H1 (cell line): Measurements from ENCODE around the gene DAGLA. TPM values are rescaled to one million over a fixed set of nuclear protein-coding genes. Genes with fewer than 3 reads are reported as not detected.

Source experiments
- CHD7 ChIP-seq: fragments of 300-600 bp; sonication (generic); IDR thresholded peaks from 2 replicates; pipeline ENCODE4 v1.7.1; 2012; ENCODE audit warnings: low read length, moderate library complexity, mild to moderate bottlenecking, inconsistent platforms; ENCODE audit not compliant: insufficient replicate concordance
- EZH2 ChIP-seq: fragments of 200-600 bp; sonication (generic); IDR thresholded peaks from 2 replicates; pipeline ENCODE4 v1.7.1; 2012; ENCODE audit warnings: low read depth, mild to moderate bottlenecking, moderate library complexity, low read length, inconsistent platforms; ENCODE audit not compliant: severe bottlenecking
- POLR2A ChIP-seq, 2 experiments: IDR thresholded peaks; 1 replicate in 1 of 2; 2 replicates in 1 of 2; pipeline ENCODE4 v1.6.1; 2011; ENCODE audit warnings: low read depth in 2 of 2, low read length in 2 of 2, mild to moderate bottlenecking in 2 of 2; ENCODE audit errors: control extremely low read depth in 1 of 2
- RAD21 ChIP-seq, 2 experiments: IDR thresholded peaks in 1 of 2; conservative IDR thresholded peaks in 1 of 2; 2 replicates each; pipeline ENCODE4 v1.6.1; 2011; ENCODE audit warnings: low read depth in 2 of 2, low read length in 2 of 2, improper control_type of control experiment in 1 of 2, inconsistent platforms in 1 of 2, mild to moderate bottlenecking in 1 of 2, moderate library complexity in 1 of 2
- SIN3A ChIP-seq, 2 experiments: IDR thresholded peaks in 1 of 2; conservative IDR thresholded peaks in 1 of 2; 2 replicates each; pipeline ENCODE4 v1.6.1; 2011 to 2012; ENCODE audit warnings: low read length in 2 of 2, improper control_type of control experiment in 1 of 2, low read depth in 1 of 2, mild to moderate bottlenecking in 1 of 2
- SRF ChIP-seq: IDR thresholded peaks from 2 replicates; pipeline ENCODE4 v1.6.1; 2011; ENCODE audit warnings: mild to moderate bottlenecking, low read depth, low read length, moderate library complexity
- SUZ12 ChIP-seq: fragments of 200-600 bp; sonication (generic); IDR thresholded peaks from 2 replicates; pipeline ENCODE4 v1.6.1; 2012; ENCODE audit warnings: mild to moderate bottlenecking, inconsistent platforms, low read length, moderate library complexity, mixed read lengths
- TBP ChIP-seq: IDR thresholded peaks from 2 replicates; pipeline ENCODE4 v1.6.1; 2011; ENCODE audit warnings: low read depth, low read length, improper control_type of control experiment
- TCF12 ChIP-seq: IDR thresholded peaks from 2 replicates; pipeline ENCODE4 v1.6.1; 2011; ENCODE audit warnings: low read depth, mild to moderate bottlenecking, low read length
- polyA plus RNA-seq, 7 experiments: library from polyadenylated mRNA; depleted of rRNA in 3 of 7; stranded (reverse) in 5 of 7; unstranded in 2 of 7; fragments of >200 nt in 5 of 7; fragments of 200-250 nt in 2 of 7; gene quantifications; 1 replicate in 5 of 7; 2 replicates in 1 of 7; 4 replicates in 1 of 7; pipeline versions ENCODE4 v1.2.1 to v1.2.3, GENCODE V29; 2011 to 2013; ENCODE audit warnings: missing spikeins in 2 of 7, mixed read lengths in 2 of 7
- total RNA-seq: library from RNA; stranded (reverse); fragmentation: NEBNext Ultra II Directional; extraction: Animal tissue kit (Norgen Biotek cat#: 25700); gene quantifications from 2 replicates; pipeline ENCODE4 v1.2.1, GENCODE V29; 2021

DAGLA gene
- total and polyA plus RNA-seq, 2 of the 8 experiments (the other 6 are each of a cell fraction or from before 2014, with no cell fraction given): 3.6 to 6.6 TPM

DNA sequence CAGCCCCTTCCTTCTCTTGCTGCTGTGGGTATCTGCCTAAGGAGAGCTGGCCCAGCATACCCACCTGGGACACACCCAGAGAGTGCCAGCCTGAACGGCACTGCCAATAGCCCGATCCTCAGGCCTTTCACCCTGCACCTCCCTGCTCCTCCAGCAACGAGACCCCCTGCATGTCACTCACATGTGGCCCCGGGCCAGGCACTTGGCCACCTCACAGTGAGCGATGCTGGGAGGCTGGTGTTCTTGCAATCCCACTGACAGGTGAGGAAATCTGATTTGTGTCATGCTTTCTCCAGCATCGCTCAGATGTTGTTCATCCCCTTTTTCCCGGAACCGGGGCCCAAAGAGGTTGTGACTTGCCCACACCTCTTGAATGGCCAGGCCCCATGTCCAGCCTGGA is 20.5 kb downstream of the DAGLA start (continued):
- no peak for TF ChIP-seq RAD21 (IDR thresholded peaks at IDR 0.05 in 1 of 2, conservative IDR thresholded peaks at IDR 0.05 in 1 of 2; ENCODE audit: low read depth in 2 of 2, low read length in 2 of 2)
- TF ChIP-seq TBP: no peak
- no peak for TF ChIP-seq SRF
- no peak for TF ChIP-seq CHD7
- TF ChIP-seq EZH2: no peak
- no peak for TF ChIP-seq POLR2A (IDR thresholded peaks at IDR 0.05; ENCODE audit: control extremely low read depth in 1 of 2, low read depth in 2 of 2, low read length in 2 of 2)
- TF ChIP-seq TCF12: no peak
- no peak for TF ChIP-seq SUZ12
- TF ChIP-seq SIN3A (conservative IDR thresholded peaks at IDR 0.05 in 1 of 2, IDR thresholded peaks at IDR 0.05 in 1 of 2; ENCODE audit: low read depth in 1 of 2, low read length in 2 of 2): no peak
